Measurements from ENCODE around the gene CDX1. TPM values are rescaled to one million over a fixed set of nuclear protein-coding genes. Genes with fewer than 3 reads are reported as not detected.

The CDX1 gene
- total RNA-seq, 1 donor from 2014 or later, result 0.43 TPM

- no peak overlapping the region for H3K27ac Mint-ChIP-seq
- peaks cover 25% of the 10 kb centered on the region for H3K4me1 Mint-ChIP-seq (ENCODE audit: low read depth)
- no peaks in the 10 kb centered on the region for H3K9me3 Mint-ChIP-seq (ENCODE audit: low read depth)
- peaks cover 28% of the 10 kb centered on the region for H3K27me3 Mint-ChIP-seq
- no peak for TF ChIP-seq CTCF (IDR thresholded peaks at IDR 0.05; ENCODE audit: unreplicated experiment)
- H3K4me3 Mint-ChIP-seq (ENCODE audit: low read depth), result no peak overlapping the region
- no peaks in the 10 kb centered on the region for H3K36me3 Mint-ChIP-seq (ENCODE audit: insufficient read depth)
- DNase-seq (ENCODE audit: low spot score, unreplicated experiment), result no peak
These were observed 22.3 kb upstream of the CDX1 start for GRCh38 chr5:150144246-150144801.

GRCh38 chr5:150144879-150145278, 21.7 kb upstream of the CDX1 start:
- DNase-seq (ENCODE audit: low spot score, unreplicated experiment), result no peak
- H3K4me3 Mint-ChIP-seq (ENCODE audit: low read depth), result no peak overlapping the region
- H3K27ac Mint-ChIP-seq, result no peak overlapping the region
- TF ChIP-seq CTCF (IDR thresholded peaks at IDR 0.05; ENCODE audit: unreplicated experiment), result no peak
- peaks cover 25% of the 10 kb centered on the region for H3K4me1 Mint-ChIP-seq (ENCODE audit: low read depth)
- H3K36me3 Mint-ChIP-seq (ENCODE audit: insufficient read depth), result no peaks in the 10 kb centered on the region
- no peaks in the 10 kb centered on the region for H3K9me3 Mint-ChIP-seq (ENCODE audit: low read depth)
- H3K27me3 Mint-ChIP-seq, result peaks cover 28% of the 10 kb centered on the region

DNA sequence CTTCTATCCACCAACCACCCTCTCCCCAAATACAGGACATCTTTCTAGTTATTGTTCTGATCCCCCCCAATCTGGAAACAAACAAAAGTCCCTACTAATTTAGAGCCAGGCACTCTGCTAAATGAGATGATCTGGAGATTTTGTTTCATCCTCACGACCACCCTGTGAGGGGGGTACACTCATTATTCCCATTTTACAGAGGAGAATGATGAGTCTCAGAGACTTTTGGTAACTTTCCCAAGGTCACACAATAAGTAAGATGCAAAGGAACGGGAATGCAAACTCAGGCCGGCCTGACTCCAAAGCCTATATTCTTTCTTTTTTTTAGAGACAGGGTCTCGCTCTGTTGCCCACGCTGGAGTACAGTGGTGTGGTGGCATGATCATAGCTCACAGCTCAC, 20.3 kb upstream of the CDX1 start:
- no peak for DNase-seq (ENCODE audit: low spot score, unreplicated experiment)
- H3K36me3 Mint-ChIP-seq (ENCODE audit: insufficient read depth), result no peaks in the 10 kb centered on the region
- H3K27me3 Mint-ChIP-seq, result peaks cover 28% of the 10 kb centered on the region
- TF ChIP-seq CTCF (IDR thresholded peaks at IDR 0.05; ENCODE audit: unreplicated experiment), result no peak
- no peaks in the 10 kb centered on the region for H3K9me3 Mint-ChIP-seq (ENCODE audit: low read depth)
- no peak overlapping the region for H3K4me3 Mint-ChIP-seq (ENCODE audit: low read depth)
- H3K27ac Mint-ChIP-seq, result no peak overlapping the region
- peaks cover 25% of the 10 kb centered on the region for H3K4me1 Mint-ChIP-seq (ENCODE audit: low read depth)

GRCh38 chr5:150146862-150147601, 19.5 kb upstream of the CDX1 start:
- no peak for DNase-seq (ENCODE audit: low spot score, unreplicated experiment)
- Mint-ChIP-seq H3K27me3 (peaks cover 24% of the 10 kb centered on the region), H3K36me3 (ENCODE audit: insufficient read depth) (no peaks in the 10 kb centered on the region), H3K4me3 (ENCODE audit: low read depth) (no peak overlapping the region), H3K27ac (no peak overlapping the region), H3K4me1 (ENCODE audit: low read depth) (peaks cover 20% of the 10 kb centered on the region), H3K9me3 (ENCODE audit: low read depth) (no peaks in the 10 kb centered on the region)
- no peak for TF ChIP-seq CTCF (IDR thresholded peaks at IDR 0.05; ENCODE audit: unreplicated experiment)

GRCh38 chr5:150147670-150148069, 18.9 kb upstream of the CDX1 start:
- H3K4me3 Mint-ChIP-seq (ENCODE audit: low read depth), result no peak overlapping the region
- peaks cover 28% of the 10 kb centered on the region for H3K27me3 Mint-ChIP-seq
- H3K36me3 Mint-ChIP-seq (ENCODE audit: insufficient read depth), result no peaks in the 10 kb centered on the region
- no peak for TF ChIP-seq CTCF (IDR thresholded peaks at IDR 0.05; ENCODE audit: unreplicated experiment)
- no peaks in the 10 kb centered on the region for H3K9me3 Mint-ChIP-seq (ENCODE audit: low read depth)
- peaks cover 20% of the 10 kb centered on the region for H3K4me1 Mint-ChIP-seq (ENCODE audit: low read depth)
- DNase-seq (ENCODE audit: low spot score, unreplicated experiment), result no peak
- H3K27ac Mint-ChIP-seq, result no peak overlapping the region

All from progenitor cell of endocrine pancreas (in vitro differentiated cells).